ENCODE measurements around the gene CAPNS1. TPM values are rescaled to one million over a fixed set of nuclear protein-coding genes. Genes with fewer than 3 reads are reported as not detected.
"Not testable (repeated sequence)": the region's sequence is repeated elsewhere in the genome, so short reads cannot be mapped to it uniquely, and the experiment has no call there.

CAPNS1 gene
- total RNA-seq, 1 experiment from 2014 or later = 431 TPM

DNA sequence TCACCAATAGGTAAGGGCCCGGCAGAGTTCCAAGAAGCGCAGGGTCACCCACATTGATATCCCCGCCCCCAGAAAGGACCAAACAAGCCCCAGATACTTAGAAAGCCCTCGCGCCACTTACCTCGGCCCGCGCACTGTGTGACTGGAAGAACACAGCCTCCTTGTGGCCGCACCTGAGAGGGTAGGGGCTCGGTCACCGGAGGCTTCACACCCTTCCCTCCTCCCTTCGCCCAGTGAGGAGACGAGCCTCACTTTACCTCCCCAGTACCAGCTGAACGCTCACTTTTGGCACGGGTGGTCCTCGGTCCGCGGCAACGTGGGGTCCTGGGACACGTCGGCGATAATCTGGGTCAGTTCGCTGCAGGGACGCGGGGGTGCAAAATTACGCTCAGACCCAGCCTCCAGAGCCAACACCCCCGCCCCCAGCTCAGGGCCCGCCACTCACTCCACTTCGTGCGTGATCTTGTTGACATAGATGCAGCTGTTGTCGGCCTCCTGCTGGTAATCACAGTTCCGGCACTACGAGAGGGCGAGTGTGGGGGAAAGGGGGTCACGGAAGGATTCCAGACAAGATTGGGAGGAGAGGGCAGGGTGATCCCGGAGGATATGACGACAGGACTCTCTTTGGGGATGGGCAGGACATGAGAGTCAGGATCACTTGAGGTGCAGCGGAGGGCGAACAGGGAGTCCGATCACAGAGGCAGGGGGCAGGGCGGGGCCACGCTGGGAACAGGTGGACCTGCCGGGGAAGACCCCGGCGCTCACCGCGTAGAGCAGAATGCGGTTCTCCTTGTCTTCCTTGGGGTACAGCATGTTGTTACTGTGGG, 25.8 kb upstream of the CAPNS1 start:
- peak; percentile 21 for DNase-seq (ENCODE audit: low read depth)

DNA sequence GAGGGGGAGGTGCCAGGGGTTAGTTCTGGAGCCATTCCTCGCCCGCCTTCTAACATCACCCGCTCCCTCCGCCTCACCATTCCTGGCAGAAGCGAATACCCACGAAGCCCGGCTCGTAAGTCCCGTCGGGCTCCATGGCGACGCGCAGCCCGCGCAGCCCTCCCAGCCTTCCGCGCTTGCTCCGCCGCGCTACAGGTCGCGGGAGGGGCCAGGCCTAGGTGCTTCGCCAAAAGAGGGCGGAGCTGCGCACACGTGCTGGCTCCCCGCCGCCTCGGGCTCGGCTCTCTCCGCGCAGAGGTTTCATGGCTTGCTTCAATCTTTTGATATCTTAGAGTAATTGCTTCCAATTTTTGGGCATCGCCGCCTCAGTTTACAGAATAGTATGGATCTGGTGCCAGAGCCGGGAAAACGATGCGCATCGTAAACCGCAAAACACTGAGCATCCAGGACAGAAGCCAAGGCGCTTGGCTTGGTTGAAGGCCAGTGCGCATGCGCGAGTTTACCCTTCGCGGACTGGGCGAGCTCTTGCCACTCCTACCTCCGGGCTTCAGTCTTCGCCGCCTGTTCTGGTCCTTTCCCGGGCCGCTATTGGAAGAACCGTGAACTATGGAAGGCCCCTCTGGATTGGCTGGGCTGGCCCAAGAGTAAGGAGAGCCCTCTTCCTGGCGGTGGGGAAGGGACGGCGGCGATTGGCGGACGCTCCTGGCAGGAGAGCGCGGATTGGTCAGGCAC, 25.0 kb upstream of the CAPNS1 start, which contains the start of gene POLR2I:
Gene POLR2I, minus strand, starts transcription at position 155 of the 732 bp plus-strand sequence. Its CDS starts 19 bp downstream, at position 136.
- peak; percentile 100 for DNase-seq (ENCODE audit: low read depth)

DNA sequence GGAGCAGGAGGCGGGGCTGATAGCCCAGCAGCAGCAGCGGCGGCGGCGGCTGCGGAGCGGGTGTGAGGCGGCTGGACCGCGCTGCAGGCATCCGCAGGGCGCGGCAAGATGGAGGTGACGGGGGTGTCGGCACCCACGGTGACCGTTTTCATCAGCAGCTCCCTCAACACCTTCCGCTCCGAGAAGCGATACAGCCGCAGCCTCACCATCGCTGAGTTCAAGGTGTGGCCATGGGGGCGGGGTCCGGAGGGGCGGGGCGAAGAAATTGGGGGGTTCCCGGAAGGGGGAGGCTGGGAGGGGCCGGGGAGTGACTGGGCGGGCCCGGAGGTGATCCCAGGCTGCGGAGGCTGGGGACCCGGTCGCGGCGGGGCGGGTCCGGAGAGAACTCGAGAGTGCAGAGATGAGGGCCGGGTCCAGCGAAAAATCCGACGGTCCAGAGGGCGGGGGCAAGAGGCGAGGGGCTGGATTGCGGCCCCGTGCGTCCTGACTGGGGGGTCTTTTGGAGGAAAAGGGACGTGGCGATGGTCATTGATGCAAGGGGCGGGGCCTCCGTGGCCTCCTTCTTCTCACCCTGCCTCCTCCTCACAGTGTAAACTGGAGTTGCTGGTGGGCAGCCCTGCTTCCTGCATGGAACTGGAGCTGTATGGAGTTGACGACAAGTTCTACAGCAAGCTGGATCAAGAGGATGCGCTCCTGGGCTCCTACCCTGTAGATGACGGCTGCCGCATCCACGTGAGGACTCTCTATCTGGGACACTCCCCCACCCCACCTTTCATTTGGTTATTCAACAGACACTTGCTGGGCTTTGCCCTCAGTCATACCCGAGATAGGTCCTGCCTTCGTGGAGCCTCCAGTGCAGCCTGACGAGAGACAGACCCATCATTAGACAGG, 24.2 kb upstream of the CAPNS1 start, which contains the start of gene TBCB:
Gene TBCB, plus strand, starts transcription at position 16 of the 891 bp plus-strand sequence. Its CDS starts 93 bp downstream, at position 109.
- DNase-seq (ENCODE audit: low read depth) = peak; percentile 48

DNA sequence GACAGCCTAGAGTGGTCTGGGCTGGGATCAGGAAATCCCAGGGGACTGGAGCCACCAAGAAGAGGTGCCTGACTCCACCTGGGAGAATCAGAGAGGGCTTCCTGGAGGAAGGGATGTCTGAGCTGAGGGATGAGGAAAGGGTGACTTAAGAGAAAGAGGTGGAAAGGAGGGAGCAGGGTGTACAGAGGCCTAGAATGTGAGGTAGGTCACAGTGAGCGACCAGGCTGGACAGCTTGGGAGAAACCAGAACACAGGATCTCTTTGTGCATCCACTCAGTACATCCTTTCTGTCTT, 23.6 kb upstream of the CAPNS1 start:
- no peak for DNase-seq (ENCODE audit: low read depth)

DNA sequence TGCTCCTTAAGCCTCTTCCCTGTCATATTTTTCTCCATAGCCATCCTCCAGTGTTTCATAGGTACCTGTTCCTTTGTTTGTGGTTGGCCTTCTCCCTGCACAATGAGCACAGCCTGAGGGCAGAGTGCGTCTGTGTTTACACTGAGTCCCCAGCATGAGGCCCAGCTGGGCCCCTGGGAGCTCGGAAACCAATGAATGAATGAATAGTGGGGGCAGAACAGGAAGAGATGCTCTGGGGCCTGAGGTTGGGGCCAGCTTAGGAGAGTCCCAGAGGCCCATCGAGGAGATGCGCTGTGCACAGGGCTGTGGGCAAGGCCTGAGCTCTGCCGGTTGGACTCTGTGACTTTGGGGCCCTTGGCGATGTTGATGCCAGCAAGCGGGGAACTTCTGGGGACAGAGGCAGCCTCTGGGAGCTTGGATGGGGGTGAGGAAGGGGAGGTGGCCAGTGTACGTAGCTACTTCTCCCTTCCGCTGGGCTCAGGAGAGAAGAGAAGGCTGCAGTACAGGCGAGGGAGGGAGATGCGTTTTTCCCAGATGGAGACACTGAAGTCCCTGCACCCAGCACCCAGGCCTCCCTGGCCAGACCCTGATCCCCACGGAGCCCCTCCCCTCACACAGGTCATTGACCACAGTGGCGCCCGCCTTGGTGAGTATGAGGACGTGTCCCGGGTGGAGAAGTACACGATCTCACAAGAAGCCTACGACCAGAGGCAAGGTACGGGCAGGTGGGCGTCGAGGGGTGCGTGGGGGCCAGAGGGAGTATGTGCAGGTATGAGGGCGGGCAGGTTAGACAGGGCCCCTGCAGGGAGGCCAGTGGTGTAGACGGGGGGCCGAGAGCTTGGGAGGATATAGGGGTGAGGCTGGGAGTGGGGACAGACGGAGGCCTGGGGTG, 19.5 kb upstream of the CAPNS1 start:
- DNase-seq (ENCODE audit: low read depth) = no peak

DNA sequence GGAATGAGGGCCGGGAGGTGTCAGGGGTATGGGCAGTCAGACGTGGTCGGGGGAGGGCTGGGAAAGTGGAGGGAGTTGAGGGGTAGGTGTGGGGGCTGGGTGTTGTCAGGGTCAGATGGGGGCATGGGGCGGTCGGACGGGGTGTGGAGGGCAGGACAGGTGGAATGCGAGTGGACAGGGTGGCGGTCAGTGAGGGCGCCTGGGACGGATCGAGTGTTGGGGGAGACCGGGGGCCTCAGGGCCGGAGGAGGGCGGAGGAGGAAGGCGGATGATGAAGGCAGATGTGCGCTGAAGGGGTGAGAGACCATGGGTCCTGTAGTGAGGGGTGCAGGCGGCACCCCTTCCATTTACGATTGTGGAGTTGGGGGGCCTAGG, 18.9 kb upstream of the CAPNS1 start:
- no peak for DNase-seq (ENCODE audit: low read depth)

DNA sequence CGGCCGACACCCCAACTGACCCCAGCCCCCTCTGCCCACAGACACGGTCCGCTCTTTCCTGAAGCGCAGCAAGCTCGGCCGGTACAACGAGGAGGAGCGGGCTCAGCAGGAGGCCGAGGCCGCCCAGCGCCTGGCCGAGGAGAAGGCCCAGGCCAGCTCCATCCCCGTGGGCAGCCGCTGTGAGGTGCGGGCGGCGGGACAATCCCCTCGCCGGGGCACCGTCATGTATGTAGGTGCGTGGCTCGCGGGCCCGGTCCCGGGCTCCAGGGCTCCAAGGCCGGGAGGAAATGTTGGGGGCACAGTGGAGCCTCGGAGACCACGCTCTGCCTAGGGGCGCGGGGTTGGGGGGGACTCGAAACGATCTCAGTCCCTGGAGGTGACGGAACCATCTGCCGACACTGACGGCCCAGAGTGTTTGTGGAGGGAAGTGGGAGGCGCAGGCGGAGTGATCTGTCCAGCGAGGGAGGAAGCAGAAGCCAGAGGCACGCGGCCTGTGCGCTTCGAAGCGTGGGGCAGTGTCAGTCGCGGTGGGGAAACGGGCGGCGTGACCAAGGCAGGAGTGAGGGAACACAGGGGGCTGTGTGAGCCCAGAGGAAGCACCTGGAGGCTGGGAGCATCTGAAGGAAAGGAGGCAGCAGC, 18.3 kb upstream of the CAPNS1 start:
- no peak for DNase-seq (ENCODE audit: low read depth)

GRCh38 chr19:36125557-36125956, 14.3 kb upstream of the CAPNS1 start:
- DNase-seq (ENCODE audit: low read depth) = no peak

DNA sequence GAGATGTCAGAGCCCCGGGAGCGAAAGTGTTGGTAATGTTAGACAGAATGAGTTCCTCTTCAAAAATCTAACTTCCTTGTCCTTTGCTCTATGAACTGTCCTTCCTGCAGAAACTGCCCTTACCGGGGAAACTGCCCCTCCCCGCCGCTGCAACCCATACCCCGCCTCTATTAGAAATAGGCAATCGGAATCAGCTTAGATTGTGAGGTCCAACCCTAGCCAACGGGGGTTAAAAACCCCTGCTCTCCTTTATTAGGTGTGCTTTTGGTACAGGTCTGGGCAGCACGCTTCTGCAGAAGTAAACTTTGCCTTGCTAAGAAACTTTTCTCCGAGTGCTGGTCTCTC, 11.5 kb upstream of the CAPNS1 start:
- no peak for DNase-seq (ENCODE audit: low read depth)

GRCh38 chr19:36131221-36131620, 8.6 kb upstream of the CAPNS1 start:
- not testable (repeated sequence) for DNase-seq (ENCODE audit: low read depth)

DNA sequence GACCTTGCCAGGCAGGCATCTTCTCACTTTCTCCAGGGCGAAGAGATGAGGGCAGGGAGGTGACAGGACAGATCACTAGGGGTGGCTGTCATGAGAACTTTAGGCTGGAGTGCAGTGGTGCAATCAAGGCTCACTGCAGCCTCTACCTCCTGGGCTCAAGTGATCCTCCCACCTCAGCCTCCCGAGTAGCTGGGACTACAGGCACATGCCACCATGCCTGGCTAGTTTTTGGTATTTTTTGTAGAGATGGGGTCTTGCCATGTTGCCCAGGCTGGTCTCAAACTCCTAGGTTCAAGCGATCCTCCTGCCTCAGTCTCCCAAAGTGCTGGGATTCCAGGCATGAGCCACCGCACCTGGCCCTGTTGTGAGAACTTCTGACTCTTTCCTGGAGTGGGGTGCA, 5.0 kb upstream of the CAPNS1 start:
- DNase-seq (ENCODE audit: low read depth) = not testable (repeated sequence)

- peak; percentile 86 for DNase-seq (ENCODE audit: low read depth)
Observed at GRCh38 chr19:36136964-36137686, 2.7 kb upstream of the CAPNS1 start.

DNA sequence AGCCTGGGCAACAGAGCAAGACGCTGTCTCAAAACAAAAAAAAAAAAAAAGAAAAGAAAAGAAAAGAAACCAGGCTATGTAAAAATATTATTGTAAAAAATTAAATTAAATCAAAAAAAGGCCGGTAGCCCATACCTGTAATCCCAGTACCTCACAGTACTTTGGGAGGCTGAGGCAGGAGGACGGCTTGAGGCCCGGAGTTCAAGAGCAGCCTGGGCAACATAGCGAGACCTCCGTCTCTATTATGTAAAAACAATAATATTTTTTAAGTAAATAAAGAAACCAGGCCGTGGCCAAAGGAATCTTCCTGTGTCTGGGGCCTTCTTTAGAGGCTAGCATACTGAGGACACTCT, 770 bp upstream of the CAPNS1 start:
- DNase-seq (ENCODE audit: low read depth) = no peak

GRCh38 chr19:36140304-36141038, 605 bp downstream of the CAPNS1 start:
- peak; percentile 46 for DNase-seq (ENCODE audit: low read depth)

DNA sequence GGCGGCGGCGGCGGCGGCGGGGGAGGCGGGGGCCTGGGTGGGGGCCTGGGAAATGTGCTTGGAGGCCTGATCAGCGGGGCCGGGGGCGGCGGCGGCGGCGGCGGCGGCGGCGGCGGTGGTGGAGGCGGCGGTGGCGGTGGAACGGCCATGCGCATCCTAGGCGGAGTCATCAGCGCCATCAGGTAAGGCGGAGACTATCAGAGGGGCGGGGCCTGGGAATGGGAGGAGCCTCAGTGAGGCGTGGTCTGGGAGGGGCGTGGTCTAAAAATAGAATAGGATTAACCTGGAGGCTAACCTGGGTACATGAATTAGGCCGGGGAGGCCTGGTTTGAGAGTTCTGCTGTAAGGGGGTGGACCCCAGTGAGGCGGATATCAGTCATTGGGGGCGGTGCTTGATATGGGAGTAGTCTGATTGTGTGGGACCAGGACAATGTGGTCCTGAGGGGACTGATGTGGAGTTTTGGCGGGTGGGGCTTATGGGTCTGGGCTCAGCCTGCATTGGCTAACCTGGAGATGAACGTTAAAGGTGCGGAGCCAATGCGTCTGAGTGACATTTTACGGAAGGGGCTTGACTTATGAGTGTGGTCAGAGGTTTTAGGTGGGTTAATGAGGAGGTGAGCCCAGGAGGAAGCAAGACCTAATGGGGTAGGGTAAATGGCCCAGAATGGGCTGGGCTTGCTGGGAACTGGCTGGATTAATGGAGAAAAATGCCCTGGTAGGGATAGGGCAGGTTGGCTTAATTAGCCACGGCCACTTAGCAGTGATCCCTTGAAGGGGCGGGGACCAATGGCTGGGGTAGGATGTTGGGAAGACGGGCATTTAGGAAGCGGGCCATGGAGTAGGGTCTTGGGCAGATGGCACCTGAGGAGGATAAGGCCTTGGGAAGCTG, 1.4 kb downstream of the CAPNS1 start:
- DNase-seq (ENCODE audit: low read depth) = peak; percentile 78

DNA sequence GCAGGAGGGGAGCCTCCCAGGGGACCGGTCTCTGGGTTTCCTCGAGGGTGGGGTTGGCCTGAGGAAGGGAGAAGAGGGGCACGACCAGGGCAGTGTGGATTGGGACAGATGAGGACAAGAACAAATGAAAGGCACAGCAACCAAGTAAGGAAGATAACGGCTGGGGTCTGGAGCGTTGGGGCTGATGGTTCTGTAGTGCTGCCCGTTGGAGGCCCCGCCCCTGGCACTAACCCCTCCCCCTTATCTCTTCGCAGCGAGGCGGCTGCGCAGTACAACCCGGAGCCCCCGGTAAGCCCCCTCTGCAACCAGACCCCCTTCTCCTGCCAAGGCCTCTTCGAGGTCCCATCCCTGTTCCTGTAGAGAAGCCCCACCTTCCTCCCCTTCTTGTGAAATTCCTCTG, 2.2 kb downstream of the CAPNS1 start:
- no peak for DNase-seq (ENCODE audit: low read depth)

DNA sequence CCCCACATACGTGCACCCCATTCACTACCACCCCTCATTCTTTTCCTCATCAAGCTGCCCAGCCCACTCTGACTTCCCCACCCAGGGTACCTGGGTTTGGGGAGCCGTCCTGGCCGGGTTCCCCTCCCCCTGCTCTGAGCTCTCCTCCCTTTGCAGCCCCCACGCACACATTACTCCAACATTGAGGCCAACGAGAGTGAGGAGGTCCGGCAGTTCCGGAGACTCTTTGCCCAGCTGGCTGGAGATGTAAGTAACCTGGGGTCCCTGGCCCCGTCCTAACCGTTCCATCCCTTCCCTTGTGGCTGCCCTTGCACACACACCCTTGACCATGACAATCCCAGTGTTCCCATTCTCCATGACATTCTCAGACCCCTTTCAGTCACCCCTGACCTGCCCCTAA, 2.6 kb downstream of the CAPNS1 start:
- no peak for DNase-seq (ENCODE audit: low read depth)

GRCh38 chr19:36144624-36145023, 4.8 kb downstream of the CAPNS1 start:
- no peak for DNase-seq (ENCODE audit: low read depth)

All from HT1080 (cell line).